HG03439 (cell line): ENCODE data around the gene LIN28A.

Experiments
- ATAC-seq: cut with Tn5 transposase; IDR thresholded peaks from one replicate; pipeline ENCODE4 v1.9.1; 2021; ENCODE audit warnings: mild to moderate bottlenecking, moderate library complexity; ENCODE audit not compliant: unreplicated experiment

The LIN28A gene

GRCh38 chr1:26387447-26387846 lies 23.2 kb upstream of the LIN28A start:
- ATAC-seq, result no peak

DNA sequence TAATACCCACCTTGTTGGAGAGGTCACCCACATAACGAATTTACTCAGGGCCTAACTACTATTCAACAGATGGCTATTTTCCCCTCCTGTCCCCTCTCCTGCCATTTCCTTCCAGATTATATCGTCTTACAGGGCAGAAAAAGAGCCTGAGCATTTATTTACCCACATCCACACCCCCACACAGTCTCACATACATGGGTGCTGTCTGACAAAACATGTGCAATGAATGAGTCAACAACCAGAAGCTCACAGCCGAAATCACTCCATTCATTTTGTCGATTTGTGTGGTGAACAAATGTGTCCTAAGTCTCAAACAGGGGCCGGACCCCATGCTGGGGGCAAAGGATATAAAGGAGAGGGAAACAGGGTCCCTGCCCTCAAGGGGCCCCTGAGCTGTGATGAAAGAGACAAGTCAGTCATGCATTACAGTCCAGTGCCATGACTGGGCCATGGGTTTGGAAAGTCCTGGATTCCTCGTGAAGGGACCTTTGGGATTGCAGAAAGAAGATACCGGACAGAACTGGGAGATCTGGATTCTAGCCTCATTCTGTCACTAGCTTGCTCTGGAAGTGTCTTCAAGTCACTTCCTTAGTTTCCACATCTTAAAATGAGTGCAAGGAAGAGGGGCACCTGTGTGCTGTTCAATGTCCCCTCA lies 21.7 kb upstream of the LIN28A start:
- ATAC-seq, result no peak

DNA sequence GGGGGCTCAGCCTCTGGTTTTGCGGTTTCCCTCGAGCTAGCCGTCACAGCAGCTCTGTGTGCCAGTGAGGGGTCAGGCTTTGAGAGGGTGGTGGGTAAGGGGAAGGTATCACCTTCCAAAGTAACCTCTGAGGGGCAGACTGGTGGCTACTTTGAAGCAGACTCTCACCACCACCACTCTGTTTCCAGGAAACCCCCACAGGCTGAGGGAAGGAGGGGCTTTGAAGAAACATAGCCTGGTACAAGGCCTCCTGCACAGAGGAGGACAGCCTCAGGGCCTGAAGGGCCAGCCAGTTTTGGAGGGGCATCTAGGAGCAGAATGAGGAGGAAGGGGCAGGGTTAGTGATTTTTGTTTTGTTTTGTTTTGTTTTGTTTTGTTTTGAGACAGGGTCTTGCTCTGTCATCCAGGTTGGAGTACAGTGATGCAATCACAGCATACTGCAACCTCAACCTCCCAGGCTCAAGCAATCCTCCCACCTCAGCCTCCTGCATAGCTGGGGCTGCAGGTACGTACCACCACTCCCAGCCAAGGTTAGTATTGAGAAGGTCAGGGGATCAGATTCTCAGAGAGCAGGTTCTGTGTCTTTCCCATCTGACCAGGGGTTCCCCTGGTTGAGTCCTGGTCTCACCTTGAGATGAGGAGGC lies 20.9 kb upstream of the LIN28A start:
- no peak for ATAC-seq

DNA sequence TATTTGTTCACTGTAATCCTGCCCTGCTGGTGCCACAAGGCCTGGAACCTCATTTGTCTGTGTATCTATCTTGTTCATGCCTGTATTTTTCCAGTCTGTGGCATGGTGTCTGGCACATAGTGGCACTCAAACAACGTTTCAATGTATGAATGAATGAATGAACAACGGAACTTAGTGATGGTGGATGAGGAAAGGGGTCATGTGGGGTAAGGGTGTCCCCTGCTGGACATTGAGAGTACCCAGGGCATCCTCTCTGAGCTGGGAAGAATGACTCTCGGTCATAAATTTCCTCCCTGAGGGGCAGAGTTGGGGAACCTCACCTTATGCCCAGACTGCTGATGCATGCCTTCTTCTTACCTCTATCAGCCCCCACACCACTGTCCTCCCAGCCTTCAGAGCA lies 19.2 kb upstream of the LIN28A start:
- no peak for ATAC-seq

GRCh38 chr1:26395754-26396153 lies 14.9 kb upstream of the LIN28A start:
- no peak for ATAC-seq

DNA sequence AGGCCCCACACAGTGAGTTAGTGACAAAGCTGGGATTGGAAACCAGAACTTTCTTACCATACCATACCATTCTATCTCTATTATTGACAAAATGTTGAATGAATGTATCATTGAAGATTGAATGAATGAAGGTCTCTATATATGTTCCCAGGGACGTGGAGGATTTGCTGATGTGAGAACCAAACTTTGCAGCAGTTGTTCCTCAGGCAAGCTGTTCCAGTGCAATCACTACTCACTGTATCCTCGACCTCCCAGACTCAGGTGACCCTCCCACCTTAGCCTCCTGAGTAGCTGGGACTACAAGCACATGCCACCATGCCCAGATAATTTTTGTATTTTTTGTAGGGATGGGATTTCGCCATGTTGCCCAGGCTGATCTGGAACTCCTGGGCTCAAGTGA lies 11.6 kb upstream of the LIN28A start:
- no peak for ATAC-seq

- ATAC-seq, result no peak
These were observed 8.7 kb upstream of the LIN28A start for GRCh38 chr1:26401891-26402290.

- ATAC-seq, result no peak
These were observed 7.0 kb upstream of the LIN28A start for GRCh38 chr1:26403656-26404055.

DNA sequence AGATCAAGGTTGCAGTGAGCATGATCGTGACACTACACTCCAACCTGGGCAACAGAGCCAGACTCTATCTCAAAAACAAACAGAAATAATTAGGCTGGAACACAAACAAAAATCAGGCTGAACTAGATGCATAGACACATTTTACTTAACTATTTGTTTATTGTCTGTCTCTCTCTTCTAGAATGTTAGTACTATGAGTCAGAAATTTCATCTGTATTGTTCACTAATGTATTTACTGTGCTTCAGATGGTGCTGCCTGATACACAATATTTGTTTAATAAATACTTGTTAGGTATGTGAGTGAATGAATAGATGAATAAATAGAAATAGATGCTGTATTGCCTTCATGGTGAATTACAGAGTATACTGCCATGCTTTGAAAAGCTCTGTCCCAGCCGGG lies 6.0 kb upstream of the LIN28A start:
- no peak for ATAC-seq

- no peak for ATAC-seq
These were observed 5.2 kb upstream of the LIN28A start for GRCh38 chr1:26405281-26405915.

GRCh38 chr1:26408604-26409003 lies 2.0 kb upstream of the LIN28A start:
- ATAC-seq, result no peak

GRCh38 chr1:26409191-26409807 lies 1.3 kb upstream of the LIN28A start:
- ATAC-seq, result no peak

- ATAC-seq, result no peak
These were observed 1.0 kb downstream of the LIN28A start for GRCh38 chr1:26411624-26412074.

- no peak for ATAC-seq
These were observed 1.7 kb downstream of the LIN28A start for GRCh38 chr1:26412180-26412840.

DNA sequence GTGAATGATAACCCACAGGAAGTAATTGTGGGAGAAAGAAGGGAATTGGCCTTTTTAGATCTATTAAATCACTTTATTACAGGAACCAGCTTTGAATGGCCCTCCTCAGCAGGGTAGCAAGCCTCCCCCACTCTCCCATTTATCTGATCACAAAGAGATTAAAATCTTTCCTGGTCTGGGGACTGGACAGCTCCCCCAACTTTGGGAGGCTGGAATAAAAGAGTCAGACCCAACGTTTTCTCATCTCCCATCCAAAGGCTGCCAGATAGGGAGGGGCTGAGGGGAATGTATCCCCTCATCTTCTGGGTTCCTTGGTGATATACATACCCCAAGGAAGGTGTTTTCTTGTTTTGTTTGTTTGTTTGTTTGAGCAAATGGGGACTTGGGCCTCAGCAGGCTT lies 2.4 kb downstream of the LIN28A start:
- no peak for ATAC-seq

DNA sequence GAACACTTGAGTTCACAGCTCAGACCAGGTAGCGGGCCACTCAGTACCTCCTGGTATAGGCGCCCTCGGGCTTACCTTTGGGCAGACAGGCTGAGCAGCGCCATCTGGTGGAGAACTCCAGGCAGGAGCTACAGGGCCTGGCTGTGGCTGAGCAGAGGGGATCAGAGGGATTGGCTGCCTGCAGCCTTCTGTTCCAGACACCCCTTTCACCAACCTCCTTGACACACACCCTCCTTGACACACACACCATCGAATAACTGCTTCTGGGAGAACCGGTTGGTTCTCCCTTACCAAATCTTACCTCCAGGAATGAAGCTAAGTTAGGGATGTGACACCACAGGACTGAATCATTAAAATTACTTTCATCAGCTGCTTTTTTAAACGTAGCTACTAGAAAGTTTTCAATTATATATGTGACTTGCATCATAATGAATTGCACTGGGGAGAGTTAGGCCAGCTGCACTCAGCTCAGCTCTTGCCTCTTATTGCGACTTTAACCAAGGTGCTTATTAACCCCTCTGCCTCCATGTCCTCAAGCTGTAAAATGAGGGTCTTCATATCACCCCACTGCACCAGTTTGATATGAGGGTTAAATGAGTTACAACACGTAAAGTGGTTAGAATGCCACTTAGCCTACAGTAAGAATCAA lies 6.6 kb downstream of the LIN28A start:
- ATAC-seq, result no peak

- ATAC-seq, result no peak
These were observed 8.3 kb downstream of the LIN28A start for GRCh38 chr1:26418865-26419349.

DNA sequence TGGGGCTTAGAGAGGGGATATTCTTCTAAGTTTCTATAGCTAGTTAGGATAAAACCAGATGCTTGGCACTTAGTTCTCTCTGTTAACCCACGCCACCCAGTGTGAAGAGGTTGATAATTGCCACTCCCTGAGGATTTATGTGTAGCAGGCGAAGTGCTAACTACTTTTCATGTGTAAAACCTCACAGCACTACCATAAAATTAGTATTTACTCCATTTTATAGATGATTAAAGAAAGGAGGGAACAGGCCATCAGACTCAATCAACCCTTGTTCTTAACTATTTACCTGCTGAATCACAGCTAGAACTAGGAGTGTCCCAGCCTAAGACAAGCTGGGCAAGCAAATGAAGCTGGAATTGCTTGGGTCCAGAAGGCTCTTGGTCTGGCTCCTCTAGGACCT lies 8.9 kb downstream of the LIN28A start:
- ATAC-seq, result no peak

GRCh38 chr1:26429721-26430120 lies 19.1 kb downstream of the LIN28A start:
- ATAC-seq, result no peak

DNA sequence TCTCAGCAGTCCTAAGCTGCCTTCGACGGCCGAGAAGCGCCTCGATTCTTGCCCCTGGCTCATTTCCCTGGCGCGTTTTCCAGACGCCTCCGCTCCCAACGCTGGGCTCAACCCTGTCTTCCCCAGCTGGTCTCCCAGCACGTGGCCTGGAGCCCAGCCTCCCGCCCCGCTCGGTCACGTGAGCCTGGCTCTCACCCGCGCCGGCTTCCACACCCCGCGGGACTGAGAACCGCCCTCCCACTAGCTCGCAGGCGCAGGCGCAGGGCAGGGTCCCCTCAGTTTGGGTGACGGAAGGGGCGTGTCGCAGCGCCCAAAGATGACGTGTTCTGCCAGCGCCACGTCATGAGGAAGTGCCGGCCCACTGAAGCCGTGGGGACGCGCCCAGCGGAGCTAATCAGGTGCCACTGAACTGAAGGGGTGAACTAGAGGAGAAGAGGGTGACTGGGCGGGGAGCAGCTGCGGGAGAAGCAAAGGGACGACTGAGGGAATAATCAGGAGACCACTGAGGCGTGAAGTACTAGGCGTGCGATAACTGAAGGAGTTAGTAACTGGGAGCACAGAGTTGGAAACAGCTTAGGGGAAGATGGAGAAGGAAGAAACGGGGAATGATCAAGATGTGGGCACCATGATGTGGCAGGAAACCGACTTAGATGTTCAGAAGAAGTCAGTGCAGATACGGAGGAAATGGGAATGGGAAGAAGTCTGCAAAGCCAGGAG lies 21.5 kb downstream of the LIN28A start, which contains the start of gene DHDDS:
Gene DHDDS, plus strand, starts transcription at position 343 of the 717 bp plus-strand sequence. CDS start 625 bp downstream, outside the sequence.
- ATAC-seq, result peak; percentile 95
